Mucosa of stomach (tissue), 1 donor: ENCODE data around the gene ATN1.
A peak's percentile ranks its signal among the peaks of the same experiment; 100 is the strongest.

ENCODE experiments used
- H3K27me3 ChIP-seq: one replicate; pipeline ENCODE4 v1.7.0; 2013; ENCODE audit warnings: mild to moderate bottlenecking, low read length; ENCODE audit not compliant: control insufficient read depth, insufficient read depth
- H3K36me3 ChIP-seq: one replicate; pipeline ENCODE4 v1.7.0; 2013; ENCODE audit warnings: low read length; ENCODE audit not compliant: control insufficient read depth, insufficient read depth
- H3K4me1 ChIP-seq: one replicate; pipeline ENCODE4 v1.7.0; 2013; ENCODE audit warnings: mild to moderate bottlenecking, low read length; ENCODE audit not compliant: control insufficient read depth, insufficient read depth
- H3K4me3 ChIP-seq: one replicate; pipeline ENCODE4 v1.7.0; 2013; ENCODE audit warnings: low read length
- H3K9ac ChIP-seq: one replicate; pipeline ENCODE4 v1.7.0; 2013; ENCODE audit warnings: mild to moderate bottlenecking, low read length, moderate library complexity
- H3K9me3 ChIP-seq: one replicate; pipeline ENCODE4 v1.7.0; 2013; ENCODE audit warnings: mild to moderate bottlenecking, low read length, moderate library complexity; ENCODE audit not compliant: control insufficient read depth
- donor health status: Pancreatic carcinoma.

ATN1 gene

GRCh38 chr12:6980740-6981139, 53.0 kb downstream of the ATN1 start:
- Histone ChIP-seq H3K27me3 (no peaks in the 10 kb centered on the region), H3K36me3 (peaks cover 12% of the 10 kb centered on the region)

DNA sequence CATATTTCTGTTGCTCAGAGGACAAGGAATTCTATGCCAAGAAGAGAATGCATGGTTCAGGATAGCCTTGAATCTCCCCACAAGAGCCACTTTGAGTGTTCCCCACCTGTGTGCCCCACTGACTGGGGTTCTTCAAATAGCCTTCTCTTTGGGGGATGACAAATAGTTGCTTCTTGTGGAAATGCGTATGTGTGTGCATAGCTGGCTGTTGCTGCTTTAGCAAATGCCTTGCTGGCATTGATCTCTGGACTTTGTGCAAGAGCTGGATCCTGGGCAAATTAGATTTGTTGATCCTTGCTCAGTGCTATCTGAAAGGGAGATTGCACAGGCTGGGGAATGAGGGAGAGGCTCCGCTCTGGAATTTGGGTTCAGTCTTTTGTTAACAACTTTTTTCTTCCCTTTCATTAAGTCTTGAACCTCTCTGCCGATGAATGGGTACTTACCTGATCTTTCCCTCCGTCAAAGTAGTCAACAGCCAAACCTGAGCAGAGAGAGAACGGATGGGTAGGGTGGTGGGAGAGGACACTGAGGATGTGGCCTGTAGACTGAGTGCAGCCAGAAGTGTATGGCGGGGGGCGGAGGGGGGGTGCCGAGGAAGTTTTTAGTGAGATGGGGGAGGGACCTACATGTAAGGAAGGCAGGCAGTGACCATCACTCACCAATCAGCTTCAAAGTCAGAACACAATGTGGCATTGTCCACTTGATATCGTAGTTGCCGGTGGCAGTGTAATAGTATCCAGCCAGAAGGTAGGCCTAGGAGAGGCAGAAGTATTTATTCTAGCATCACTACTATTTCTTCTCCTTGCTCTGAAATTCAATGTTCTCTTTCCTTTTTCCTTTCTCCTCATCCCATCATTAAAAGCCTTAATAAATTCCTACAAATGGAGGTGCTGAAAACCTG, 53.6 kb downstream of the ATN1 start:
- Histone ChIP-seq H3K9me3 (no peaks in the 10 kb centered on the region), H3K27me3 (no peaks in the 10 kb centered on the region), H3K36me3 (peaks cover 8% of the 10 kb centered on the region), H3K9ac (no peak overlapping the region), H3K4me3 (peak overlapping the region; percentile 20), H3K4me1 (peaks cover 35% of the 10 kb centered on the region)

More at GRCh38 chr12:6980740-6981139, 53.0 kb downstream of the ATN1 start:
- Histone ChIP-seq H3K9me3 (no peaks in the 10 kb centered on the region), H3K9ac (no peak overlapping the region), H3K4me3 (peak overlapping the region; percentile 20), H3K4me1 (peaks cover 35% of the 10 kb centered on the region)

- Histone ChIP-seq H3K27me3 (no peaks in the 10 kb centered on the region), H3K4me3 (no peak overlapping the region), H3K36me3 (no peaks in the 10 kb centered on the region), H3K4me1 (peaks cover 35% of the 10 kb centered on the region), H3K9ac (no peak overlapping the region), H3K9me3 (no peaks in the 10 kb centered on the region)
Observed at GRCh38 chr12:6982532-6982931, 54.8 kb downstream of the ATN1 start.

DNA sequence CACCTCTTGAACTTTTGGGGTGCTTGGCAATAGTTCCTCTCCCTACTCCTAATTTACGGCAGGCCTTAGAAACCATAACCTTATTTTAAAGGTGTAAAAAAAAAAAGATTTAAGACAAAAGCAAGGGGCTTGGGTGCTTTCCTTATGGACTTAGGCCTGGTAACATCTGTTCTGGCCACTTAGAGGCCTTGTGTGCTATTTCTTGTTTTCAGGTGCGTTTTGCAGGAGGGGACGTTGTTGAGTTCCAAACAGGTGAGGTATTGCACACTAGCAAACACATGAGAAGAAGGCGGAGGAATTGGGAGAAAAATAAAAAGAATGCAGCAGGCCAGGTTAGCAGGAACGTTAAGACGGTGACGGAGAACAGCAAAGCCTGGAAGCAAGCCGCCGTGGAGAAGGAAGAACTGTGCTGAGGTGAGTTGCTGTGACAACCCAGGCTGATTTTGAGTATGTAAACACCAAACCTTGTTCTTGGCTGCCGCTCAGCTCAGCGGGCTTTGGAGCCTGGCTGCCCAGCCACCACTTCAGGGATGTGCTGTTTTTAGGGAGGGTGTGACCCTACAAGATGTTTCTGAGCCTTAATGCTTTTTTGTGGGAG, 60.3 kb downstream of the ATN1 start:
- peak overlapping the region; percentile 5 for H3K9ac ChIP-seq
- H3K9me3 ChIP-seq, result no peaks in the 10 kb centered on the region
- H3K4me3 ChIP-seq, result no peak overlapping the region
- no peaks in the 10 kb centered on the region for H3K27me3 ChIP-seq
- H3K4me1 ChIP-seq, result peaks cover 17% of the 10 kb centered on the region
- H3K36me3 ChIP-seq, result no peaks in the 10 kb centered on the region
